ENCODE data around the gene GPRC5D.

Gene GPRC5D

GRCh38 chr12:12898911-12899511, 53.0 kb downstream of the GPRC5D start:
- H3K4me1 ChIP-seq (ENCODE audit: control insufficient read depth, insufficient read depth, low read length), result no peaks in the 10 kb centered on the region
- no peaks in the 10 kb centered on the region for H3K27me3 ChIP-seq (ENCODE audit: control insufficient read depth, insufficient read depth, low read length, poor library complexity, severe bottlenecking)
- H3K9me3 ChIP-seq (ENCODE audit: control insufficient read depth, low read length), result no peaks in the 10 kb centered on the region
- H3K27ac ChIP-seq (ENCODE audit: insufficient read depth, low read depth, low read length, poor library complexity, severe bottlenecking), result no peak overlapping the region
- 92 to 94% methylated on average over 8 of the region's 8 CpGs for WGBS, 2 experiments
- H3K4me3 ChIP-seq (ENCODE audit: insufficient read depth, low read depth, low read length), result no peak overlapping the region
- no peaks in the 10 kb centered on the region for H3K36me3 ChIP-seq (ENCODE audit: control insufficient read depth, insufficient read depth, low read length)

GRCh38 chr12:12898136-12898717, 53.7 kb downstream of the GPRC5D start:
- WGBS, 2 experiments, result 91% methylated on average over 9 of the region's 9 CpGs
- H3K27ac ChIP-seq (ENCODE audit: insufficient read depth, low read depth, low read length, poor library complexity, severe bottlenecking), result no peak overlapping the region
- H3K36me3 ChIP-seq (ENCODE audit: control insufficient read depth, insufficient read depth, low read length), result no peaks in the 10 kb centered on the region

GRCh38 chr12:12897302-12897701, 54.7 kb downstream of the GPRC5D start:
- no peak overlapping the region for H3K27ac ChIP-seq (ENCODE audit: insufficient read depth, low read depth, low read length, poor library complexity, severe bottlenecking)
- no peaks in the 10 kb centered on the region for H3K9me3 ChIP-seq (ENCODE audit: control insufficient read depth, low read length)
- 82 to 87% methylated on average over 6 of the region's 6 CpGs for WGBS, 2 experiments
- H3K4me3 ChIP-seq (ENCODE audit: insufficient read depth, low read depth, low read length), result no peak overlapping the region
- H3K27me3 ChIP-seq (ENCODE audit: control insufficient read depth, insufficient read depth, low read length, poor library complexity, severe bottlenecking), result peaks cover 16% of the 10 kb centered on the region
- H3K4me1 ChIP-seq (ENCODE audit: control insufficient read depth, insufficient read depth, low read length), result no peaks in the 10 kb centered on the region
- no peaks in the 10 kb centered on the region for H3K36me3 ChIP-seq (ENCODE audit: control insufficient read depth, insufficient read depth, low read length)

More at GRCh38 chr12:12898136-12898717, 53.7 kb downstream of the GPRC5D start:
- no peaks in the 10 kb centered on the region for H3K9me3 ChIP-seq (ENCODE audit: control insufficient read depth, low read length)
- peaks cover 7% of the 10 kb centered on the region for H3K27me3 ChIP-seq (ENCODE audit: control insufficient read depth, insufficient read depth, low read length, poor library complexity, severe bottlenecking)
- H3K4me1 ChIP-seq (ENCODE audit: control insufficient read depth, insufficient read depth, low read length), result no peaks in the 10 kb centered on the region
- no peak overlapping the region for H3K4me3 ChIP-seq (ENCODE audit: insufficient read depth, low read depth, low read length)

GRCh38 chr12:12896260-12896659, 55.7 kb downstream of the GPRC5D start:
- WGBS, 2 experiments, result 72 to 91% methylated on average over 2 of the region's 2 CpGs
- H3K4me3 ChIP-seq (ENCODE audit: insufficient read depth, low read depth, low read length), result no peak overlapping the region
- H3K4me1 ChIP-seq (ENCODE audit: control insufficient read depth, insufficient read depth, low read length), result peaks cover 6% of the 10 kb centered on the region
- no peaks in the 10 kb centered on the region for H3K36me3 ChIP-seq (ENCODE audit: control insufficient read depth, insufficient read depth, low read length)
- no peak overlapping the region for H3K27ac ChIP-seq (ENCODE audit: insufficient read depth, low read depth, low read length, poor library complexity, severe bottlenecking)
- H3K27me3 ChIP-seq (ENCODE audit: control insufficient read depth, insufficient read depth, low read length, poor library complexity, severe bottlenecking), result peaks cover 27% of the 10 kb centered on the region
- no peaks in the 10 kb centered on the region for H3K9me3 ChIP-seq (ENCODE audit: control insufficient read depth, low read length)

- Histone ChIP-seq H3K4me1 (ENCODE audit: control insufficient read depth, insufficient read depth, low read length) (peaks cover 10% of the 10 kb centered on the region), H3K4me3 (ENCODE audit: insufficient read depth, low read depth, low read length) (no peak overlapping the region), H3K27ac (ENCODE audit: insufficient read depth, low read depth, low read length, poor library complexity, severe bottlenecking) (no peak overlapping the region), H3K27me3 (ENCODE audit: control insufficient read depth, insufficient read depth, low read length, poor library complexity, severe bottlenecking) (peaks cover 55% of the 10 kb centered on the region), H3K36me3 (ENCODE audit: control insufficient read depth, insufficient read depth, low read length) (no peaks in the 10 kb centered on the region), H3K9me3 (ENCODE audit: control insufficient read depth, low read length) (no peaks in the 10 kb centered on the region)
- WGBS, 2 experiments, result 87 to 90% methylated on average over 5 of the region's 5 CpGs
These were observed 58.5 kb downstream of the GPRC5D start for GRCh38 chr12:12893438-12893837.

- Histone ChIP-seq H3K4me3 (ENCODE audit: insufficient read depth, low read depth, low read length) (no peak overlapping the region), H3K4me1 (ENCODE audit: control insufficient read depth, insufficient read depth, low read length) (peaks cover 10% of the 10 kb centered on the region), H3K36me3 (ENCODE audit: control insufficient read depth, insufficient read depth, low read length) (no peaks in the 10 kb centered on the region), H3K27ac (ENCODE audit: insufficient read depth, low read depth, low read length, poor library complexity, severe bottlenecking) (no peak overlapping the region), H3K27me3 (ENCODE audit: control insufficient read depth, insufficient read depth, low read length, poor library complexity, severe bottlenecking) (peaks cover 55% of the 10 kb centered on the region), H3K9me3 (ENCODE audit: control insufficient read depth, low read length) (no peaks in the 10 kb centered on the region)
- WGBS, 2 experiments, result 60 to 63% methylated on average over 10 of the region's 10 CpGs
These were observed 59.3 kb downstream of the GPRC5D start for GRCh38 chr12:12892681-12893141.

GRCh38 chr12:12891881-12892355, 60.1 kb downstream of the GPRC5D start:
- Histone ChIP-seq H3K4me3 (ENCODE audit: insufficient read depth, low read depth, low read length) (no peak overlapping the region), H3K36me3 (ENCODE audit: control insufficient read depth, insufficient read depth, low read length) (no peaks in the 10 kb centered on the region), H3K9me3 (ENCODE audit: control insufficient read depth, low read length) (no peaks in the 10 kb centered on the region), H3K27ac (ENCODE audit: insufficient read depth, low read depth, low read length, poor library complexity, severe bottlenecking) (no peak overlapping the region), H3K27me3 (ENCODE audit: control insufficient read depth, insufficient read depth, low read length, poor library complexity, severe bottlenecking) (peaks cover 55% of the 10 kb centered on the region), H3K4me1 (ENCODE audit: control insufficient read depth, insufficient read depth, low read length) (peaks cover 10% of the 10 kb centered on the region)
- WGBS, 2 experiments, result 56 to 59% methylated on average over 7 of the region's 7 CpGs

- WGBS, 2 experiments, result 1 to 2% methylated on average over 50 of the region's 50 CpGs
- H3K27ac ChIP-seq (ENCODE audit: insufficient read depth, low read depth, low read length, poor library complexity, severe bottlenecking), result no peak within 1 kb of the TSS
These were observed 60.7 kb downstream of the GPRC5D start, which contains the start of gene GPRC5A for GRCh38 chr12:12891080-12891880. Gene GPRC5A (plus strand): TSS chr12:12891562. CDS start chr12:12908250, 16,688 bp downstream.

More at GRCh38 chr12:12891080-12891880, 60.7 kb downstream of the GPRC5D start, which contains the start of gene GPRC5A:
- Histone ChIP-seq H3K9me3 (ENCODE audit: control insufficient read depth, low read length) (no peaks in the 10 kb centered on the region), H3K27me3 (ENCODE audit: control insufficient read depth, insufficient read depth, low read length, poor library complexity, severe bottlenecking) (peaks cover 55% of the 10 kb centered on the region), H3K4me3 (ENCODE audit: insufficient read depth, low read depth, low read length) (peak within 1 kb of the TSS; percentile 41), H3K36me3 (ENCODE audit: control insufficient read depth, insufficient read depth, low read length) (no peaks in the 10 kb centered on the region), H3K4me1 (ENCODE audit: control insufficient read depth, insufficient read depth, low read length) (peaks cover 10% of the 10 kb centered on the region)

Data from ectodermal cell (in vitro differentiated cells).